ENCODE results near the gene DIP2C.
"Not testable (repeated sequence)": the region's sequence is repeated elsewhere in the genome, so short reads cannot be mapped to it uniquely, and the experiment has no call there.

DIP2C gene

GRCh38 chr10:607545-608185 is 81.8 kb downstream of the DIP2C start:
- DNase-seq: no peak

GRCh38 chr10:606762-607544 is 82.5 kb downstream of the DIP2C start:
- DNase-seq: no peak

- DNase-seq: no peak
Measured at GRCh38 chr10:605632-606325, 83.7 kb downstream of the DIP2C start.

GRCh38 chr10:604716-605631 is 84.5 kb downstream of the DIP2C start:
- no peak for DNase-seq

GRCh38 chr10:603745-604144 is 85.7 kb downstream of the DIP2C start:
- no peak for DNase-seq

GRCh38 chr10:602391-603005 is 87.0 kb downstream of the DIP2C start:
- DNase-seq: no peak

- DNase-seq: no peak
Measured at GRCh38 chr10:601660-601963, 87.9 kb downstream of the DIP2C start.

GRCh38 chr10:600876-601659 is 88.4 kb downstream of the DIP2C start:
- DNase-seq: no peak

- DNase-seq: no peak
Measured at GRCh38 chr10:600234-600633, 89.2 kb downstream of the DIP2C start.

- no peak for DNase-seq
Measured at GRCh38 chr10:599767-600166, 89.7 kb downstream of the DIP2C start.

- DNase-seq: no peak
Measured at GRCh38 chr10:598415-599170, 90.9 kb downstream of the DIP2C start.

- DNase-seq: no peak
Measured at GRCh38 chr10:597976-598375, 91.5 kb downstream of the DIP2C start.

GRCh38 chr10:596725-597345 is 92.6 kb downstream of the DIP2C start:
- no peak for DNase-seq

GRCh38 chr10:596131-596530 is 93.3 kb downstream of the DIP2C start:
- DNase-seq: not testable (repeated sequence)

GRCh38 chr10:595473-595872 is 94.0 kb downstream of the DIP2C start:
- no peak for DNase-seq

- no peak for DNase-seq
Measured at GRCh38 chr10:594584-595270, 94.7 kb downstream of the DIP2C start.

GRCh38 chr10:593901-594457 is 95.5 kb downstream of the DIP2C start:
- DNase-seq: no peak

- DNase-seq: no peak
Measured at GRCh38 chr10:593421-593820, 96.0 kb downstream of the DIP2C start.

GRCh38 chr10:593016-593415 is 96.5 kb downstream of the DIP2C start:
- DNase-seq: no peak

GRCh38 chr10:591646-592045 is 97.8 kb downstream of the DIP2C start:
- no peak for DNase-seq
